ENCODE data around the gene NF2. TPM values are rescaled to one million over a fixed set of nuclear protein-coding genes. Genes with fewer than 3 reads are reported as not detected.

The NF2 gene
- total and polyA plus RNA-seq, 2 experiments from 2014 or later: 62.9 to 111 TPM

DNA sequence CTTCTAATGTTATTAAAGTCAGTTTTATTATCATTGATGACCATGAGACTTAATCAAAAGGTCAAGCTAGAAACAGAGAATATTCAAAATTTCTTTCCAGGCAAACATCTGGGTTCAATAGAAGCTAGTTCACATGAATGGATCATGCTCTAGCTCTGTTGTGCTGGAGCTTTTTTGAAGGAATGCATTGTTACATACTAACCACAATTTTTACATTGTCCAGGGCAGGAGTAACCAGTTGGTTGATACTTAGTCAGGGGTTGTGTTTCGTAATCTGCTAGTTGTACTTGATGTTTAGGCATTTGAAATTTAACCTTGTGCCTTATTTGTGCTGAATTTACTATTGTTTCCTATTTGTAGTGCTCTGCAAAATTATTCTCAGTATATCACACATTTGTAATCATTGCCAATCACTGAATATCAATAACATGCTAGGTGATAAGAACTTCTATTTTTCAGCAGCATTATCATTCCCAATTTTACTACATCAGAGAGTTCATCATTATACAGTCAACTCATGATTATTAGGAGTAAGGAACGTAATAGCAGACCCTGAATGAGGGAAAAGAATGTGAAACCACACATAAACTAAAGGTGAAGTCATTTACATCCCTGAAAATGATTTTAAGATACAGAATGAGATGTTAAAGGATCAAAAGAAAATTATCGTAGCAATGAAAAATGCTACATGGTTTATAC, 23.2 kb downstream of the NF2 start:
- no peaks in the 10 kb centered on the region for H3K9me3 ChIP-seq (ENCODE audit: low read depth)
- no peak overlapping the region for H2AFZ ChIP-seq
- H3K4me1 ChIP-seq (ENCODE audit: insufficient read depth): peaks cover 62% of the 10 kb centered on the region
- peak overlapping the region; percentile 87 for H3K27ac ChIP-seq
- H3K4me3 ChIP-seq: peak overlapping the region; percentile 49; the same call in 1 of the 2 replicates
- H4K20me1 ChIP-seq (ENCODE audit: insufficient read depth): no peaks in the 10 kb centered on the region
- H3K79me2 ChIP-seq (ENCODE audit: insufficient read depth): peaks cover 74% of the 10 kb centered on the region
- 33 to 38% methylated on average over 3 of the region's 3 CpGs for WGBS, 2 experiments (ENCODE audit: low coverage in 1 of 2, low lambda C conversion rate in 2 of 2, missing lambda C conversion rate in 2 of 2)
- no peaks in the 10 kb centered on the region for H3K36me3 ChIP-seq (ENCODE audit: low read depth)
- DNase-seq: peak; percentile 98
- H3K9me2 ChIP-seq (ENCODE audit: insufficient read depth): no peaks in the 10 kb centered on the region
- TF ChIP-seq EZH2phosphoT487 (IDR thresholded peaks at IDR 0.05; ENCODE audit: insufficient read depth, low read depth) (no peak), EZH2 (IDR thresholded peaks at IDR 0.05; ENCODE audit: insufficient read depth, poor library complexity, severe bottlenecking) (no peak)
- in situ Hi-C loops (cut with MboI): no loop called here
- peaks cover 74% of the 10 kb centered on the region for H3F3A ChIP-seq (ENCODE audit: insufficient read depth)
- peak overlapping the region; percentile 60 for H3K9ac ChIP-seq
- H3K4me2 ChIP-seq (ENCODE audit: unreplicated experiment): peak overlapping the region; percentile 82
- H3K27me3 ChIP-seq (replicated peaks; ENCODE audit: insufficient read depth): no peaks in the 10 kb centered on the region

DNA sequence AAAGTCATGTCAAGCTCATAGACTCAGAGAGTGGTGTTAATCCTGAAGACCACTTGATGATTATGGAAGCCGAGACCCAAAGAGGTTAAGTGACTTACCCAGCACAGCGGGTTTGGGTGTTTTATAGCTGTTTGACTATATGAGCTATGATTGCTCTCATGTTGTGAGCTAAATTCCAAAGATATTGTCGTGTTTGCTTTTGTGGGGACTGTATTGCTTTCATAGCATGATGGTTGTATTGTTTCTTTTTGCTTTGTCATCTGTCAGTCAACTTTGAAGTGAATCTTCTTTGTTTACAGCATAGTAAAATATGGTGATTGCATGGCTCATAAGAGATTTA, 23.7 kb downstream of the NF2 start:
- Histone ChIP-seq H3K4me2 (ENCODE audit: unreplicated experiment) (peak overlapping the region; percentile 63), H3K4me1 (ENCODE audit: insufficient read depth) (peaks cover 59% of the 10 kb centered on the region), H3K27ac (peak overlapping the region; percentile 87), H3K9ac (peak overlapping the region; percentile 19; the same call in 1 of the 2 replicates), H3F3A (ENCODE audit: insufficient read depth) (peaks cover 71% of the 10 kb centered on the region), H3K4me3 (no peak overlapping the region), H4K20me1 (ENCODE audit: insufficient read depth) (no peaks in the 10 kb centered on the region), H3K9me2 (ENCODE audit: insufficient read depth) (no peaks in the 10 kb centered on the region), H3K36me3 (ENCODE audit: low read depth) (no peaks in the 10 kb centered on the region), H3K9me3 (ENCODE audit: low read depth) (no peaks in the 10 kb centered on the region), H3K27me3 (replicated peaks; ENCODE audit: insufficient read depth) (no peaks in the 10 kb centered on the region), H2AFZ (no peak overlapping the region), H3K79me2 (ENCODE audit: insufficient read depth) (peaks cover 79% of the 10 kb centered on the region)
- 83 to 84% methylated on average over 3 of the region's 3 CpGs for WGBS, 2 experiments (ENCODE audit: low coverage in 1 of 2, low lambda C conversion rate in 2 of 2, missing lambda C conversion rate in 2 of 2)
- no peak for DNase-seq
- in situ Hi-C loops (cut with MboI): no loop called here
- TF ChIP-seq EZH2phosphoT487 (IDR thresholded peaks at IDR 0.05; ENCODE audit: insufficient read depth, low read depth): no peak
- TF ChIP-seq EZH2 (IDR thresholded peaks at IDR 0.05; ENCODE audit: insufficient read depth, poor library complexity, severe bottlenecking): no peak

DNA sequence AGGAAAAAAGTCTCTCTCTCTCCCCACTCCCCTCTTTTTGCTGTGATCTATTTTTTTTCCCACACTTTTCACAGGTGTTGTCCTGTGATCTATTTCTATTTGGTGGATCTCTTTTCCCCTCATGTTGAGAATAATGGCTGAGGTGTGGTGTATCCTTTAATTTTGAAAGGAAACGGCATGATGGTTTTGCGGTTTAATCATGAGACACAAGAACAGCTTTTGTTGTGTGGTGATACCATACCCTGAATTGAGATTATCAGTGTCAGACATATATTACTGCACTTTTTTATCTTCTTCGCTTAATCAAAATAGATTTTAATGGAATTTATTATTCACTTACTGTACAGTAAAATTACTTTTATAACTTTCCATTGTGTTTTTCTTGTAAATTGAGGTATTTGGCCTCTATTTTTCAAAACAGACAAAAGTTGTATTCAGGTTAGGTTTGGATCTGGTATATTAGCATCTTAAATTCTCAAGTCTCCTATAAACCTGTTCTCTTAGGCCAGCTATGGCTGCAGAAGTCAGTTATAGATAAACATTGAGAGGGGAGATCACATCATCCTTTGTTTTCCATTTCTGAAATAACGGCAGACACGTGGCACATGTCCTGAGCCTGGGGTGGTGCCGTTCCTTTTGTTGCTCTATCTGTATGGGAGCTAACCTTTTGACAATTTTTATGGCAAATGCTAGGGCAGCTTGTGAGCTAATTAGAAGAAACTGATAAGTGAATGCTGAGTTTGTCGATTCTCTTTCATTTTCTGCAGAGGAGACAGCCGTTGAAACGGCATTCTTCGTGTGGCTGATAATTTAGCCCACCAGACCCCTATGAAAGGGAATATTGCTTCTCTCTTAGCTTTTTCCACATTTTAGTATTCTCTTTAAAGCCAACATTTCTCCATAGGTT, 25.8 kb downstream of the NF2 start:
- H3K36me3 ChIP-seq (ENCODE audit: low read depth): no peaks in the 10 kb centered on the region
- H3K27ac ChIP-seq: no peak overlapping the region
- no peaks in the 10 kb centered on the region for H3K9me3 ChIP-seq (ENCODE audit: low read depth)
- H3K4me3 ChIP-seq: no peak overlapping the region
- H2AFZ ChIP-seq: no peak overlapping the region
- peaks cover 86% of the 10 kb centered on the region for H3K79me2 ChIP-seq (ENCODE audit: insufficient read depth)
- in situ Hi-C loops (cut with MboI): no loop called here
- no peaks in the 10 kb centered on the region for H3K27me3 ChIP-seq (replicated peaks; ENCODE audit: insufficient read depth)
- H3K4me2 ChIP-seq (ENCODE audit: unreplicated experiment): no peak overlapping the region
- peaks cover 50% of the 10 kb centered on the region for H3K4me1 ChIP-seq (ENCODE audit: insufficient read depth)
- DNase-seq: no peak
- TF ChIP-seq EZH2 (IDR thresholded peaks at IDR 0.05; ENCODE audit: insufficient read depth, poor library complexity, severe bottlenecking) (no peak), EZH2phosphoT487 (IDR thresholded peaks at IDR 0.05; ENCODE audit: insufficient read depth, low read depth) (no peak)
- H3K9ac ChIP-seq: no peak overlapping the region
- peaks cover 61% of the 10 kb centered on the region for H3F3A ChIP-seq (ENCODE audit: insufficient read depth)
- no peaks in the 10 kb centered on the region for H3K9me2 ChIP-seq (ENCODE audit: insufficient read depth)
- WGBS, 2 experiments (ENCODE audit: low coverage in 1 of 2, low lambda C conversion rate in 2 of 2, missing lambda C conversion rate in 2 of 2): 96 to 98% methylated on average over 10 of the region's 10 CpGs
- no peaks in the 10 kb centered on the region for H4K20me1 ChIP-seq (ENCODE audit: insufficient read depth)

DNA sequence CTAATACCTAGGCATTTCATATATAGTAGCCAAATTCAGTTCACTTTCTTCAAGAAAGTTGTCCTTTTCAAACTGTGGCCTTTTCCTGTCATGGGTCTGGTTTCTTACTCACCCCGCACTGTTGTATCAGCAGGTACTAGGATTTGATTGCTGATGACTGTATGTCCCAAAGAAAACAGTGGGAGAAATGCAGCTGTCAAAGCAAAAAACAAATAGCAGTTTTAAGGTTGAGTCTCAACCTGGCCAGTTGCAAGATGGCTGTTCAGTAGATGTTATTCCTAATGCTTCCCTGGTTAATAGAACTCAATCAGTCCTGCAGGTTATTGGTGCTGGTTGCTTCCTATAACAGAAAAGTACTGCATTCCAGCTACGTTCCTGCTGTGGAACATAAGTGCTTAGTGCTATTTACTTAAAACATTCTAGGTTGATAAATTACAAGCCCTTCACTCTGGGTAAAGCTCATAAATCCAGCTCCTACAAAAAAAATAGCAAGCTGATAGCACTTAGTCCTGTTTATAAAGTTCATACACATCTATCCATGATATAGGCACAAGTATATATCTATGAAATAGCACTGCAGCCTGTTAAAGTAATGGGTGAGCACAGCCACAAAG, 26.6 kb downstream of the NF2 start:
- TF ChIP-seq EZH2phosphoT487 (IDR thresholded peaks at IDR 0.05; ENCODE audit: insufficient read depth, low read depth): no peak
- no peak for TF ChIP-seq EZH2 (IDR thresholded peaks at IDR 0.05; ENCODE audit: insufficient read depth, poor library complexity, severe bottlenecking)
- Histone ChIP-seq H3K4me3 (no peak overlapping the region), H2AFZ (no peak overlapping the region), H3F3A (ENCODE audit: insufficient read depth) (peaks cover 60% of the 10 kb centered on the region), H3K27me3 (replicated peaks; ENCODE audit: insufficient read depth) (no peaks in the 10 kb centered on the region), H3K9ac (no peak overlapping the region), H3K36me3 (ENCODE audit: low read depth) (no peaks in the 10 kb centered on the region), H3K9me2 (ENCODE audit: insufficient read depth) (no peaks in the 10 kb centered on the region), H4K20me1 (ENCODE audit: insufficient read depth) (no peaks in the 10 kb centered on the region), H3K4me2 (ENCODE audit: unreplicated experiment) (no peak overlapping the region), H3K4me1 (ENCODE audit: insufficient read depth) (peaks cover 50% of the 10 kb centered on the region), H3K9me3 (ENCODE audit: low read depth) (no peaks in the 10 kb centered on the region), H3K27ac (no peak overlapping the region), H3K79me2 (ENCODE audit: insufficient read depth) (peaks cover 86% of the 10 kb centered on the region)
- 96 to 97% methylated on average over 2 of the region's 2 CpGs for WGBS, 2 experiments (ENCODE audit: low coverage in 1 of 2, low lambda C conversion rate in 2 of 2, missing lambda C conversion rate in 2 of 2)
- no peak for DNase-seq
- in situ Hi-C loops (cut with MboI): no loop called here
